HL-60 (cell line): ENCODE data around the gene AKT3.

Experiments
- DNase-seq, 2 experiments: peaks; one replicate each; pipeline ENCODE4 v3.0.0-alpha.2; 2010 to 2020; ENCODE audit warnings: low read depth in 1 of 2, low spot score in 1 of 2
- H3K27ac ChIP-seq: fragments of 250-450 bp; sonication (Bioruptor Pico); replicated peaks from 2 replicates; pipeline ENCODE4 v1.5.1; 2020; ENCODE audit warnings: mild to moderate bottlenecking, moderate library complexity
- H3K27me3 ChIP-seq: fragments of 250-450 bp; sonication (Bioruptor Pico); 2 replicates; pipeline ENCODE4 v1.5.1; 2021; ENCODE audit warnings: mild to moderate bottlenecking, moderate library complexity; ENCODE audit not compliant: insufficient read depth, poor library complexity, severe bottlenecking
- H3K4me3 ChIP-seq: replicated peaks from 2 replicates; pipeline ENCODE4 v1.5.1; 2011; ENCODE audit warnings: mild to moderate bottlenecking, control low read depth, low read length; ENCODE audit not compliant: insufficient read depth
- CTCF ChIP-seq: IDR thresholded peaks from one replicate; pipeline ENCODE4 v1.5.1; 2011; ENCODE audit warnings: low read length, control low read depth, inconsistent platforms; ENCODE audit not compliant: insufficient read depth
- GABPA ChIP-seq: IDR thresholded peaks from 2 replicates; pipeline ENCODE4 v1.6.1; 2012; ENCODE audit warnings: low read depth
- POLR2AphosphoS5 ChIP-seq: IDR thresholded peaks from 2 replicates; pipeline ENCODE4 v1.6.1; 2012; ENCODE audit warnings: low read depth
- REST ChIP-seq: IDR thresholded peaks from 2 replicates; pipeline ENCODE4 v1.6.1; 2012; ENCODE audit warnings: low read depth; ENCODE audit not compliant: insufficient replicate concordance
- SPI1 ChIP-seq: IDR thresholded peaks from 2 replicates; pipeline ENCODE4 v1.6.1; 2012; ENCODE audit warnings: low read depth, mild to moderate bottlenecking, borderline replicate concordance

AKT3 gene

GRCh38 chr1:243855616-243856318 lies 5.7 kb upstream of the AKT3 start:
- no peak for DNase-seq
- TF ChIP-seq SPI1: no peak
- no peak for TF ChIP-seq POLR2AphosphoS5
- no peak for TF ChIP-seq CTCF
- TF ChIP-seq GABPA: no peak
- TF ChIP-seq REST: no peak
- H3K4me3 ChIP-seq: no peak overlapping the region
- no peak overlapping the region for H3K27ac ChIP-seq
- peaks cover 28% of the 10 kb centered on the region for H3K27me3 ChIP-seq

- peaks cover 51% of the 10 kb centered on the region for H3K27me3 ChIP-seq
- H3K27ac ChIP-seq: no peak overlapping the region
- no peak overlapping the region for H3K4me3 ChIP-seq
- DNase-seq: no peak
- no peak for TF ChIP-seq GABPA
Measured at GRCh38 chr1:243851765-243852164, 1.7 kb upstream of the AKT3 start.

GRCh38 chr1:243851257-243851756 lies 1.3 kb upstream of the AKT3 start:
- TF ChIP-seq REST (no peak), SPI1 (no peak), GABPA (no peak), CTCF (no peak), POLR2AphosphoS5 (no peak)
- Histone ChIP-seq H3K4me3 (peak overlapping the region; percentile 67), H3K27ac (no peak overlapping the region), H3K27me3 (peaks cover 52% of the 10 kb centered on the region)
- no peak for DNase-seq

- DNase-seq: peak; percentile 13 to 19
- H3K4me3 ChIP-seq: peak overlapping the region; percentile 67
- no peak overlapping the region for H3K27ac ChIP-seq
- TF ChIP-seq POLR2AphosphoS5 (no peak), CTCF (no peak), SPI1 (no peak), GABPA (no peak), REST (no peak)
- H3K27me3 ChIP-seq: peaks cover 49% of the 10 kb centered on the region
Measured at GRCh38 chr1:243850452-243851256, 611 bp upstream of the AKT3 start.
